ENCODE data around the gene SORT1.
"Not testable (repeated sequence)": the region's sequence is repeated elsewhere in the genome, so short reads cannot be mapped to it uniquely, and the experiment has no call there.

- not testable (repeated sequence) for TF ChIP-seq CTCF, POLR2A (IDR thresholded peaks at IDR 0.05)
These were observed 91.7 kb downstream of the SORT1 start for GRCh38 chr1:109305991-109306390.

Measured in Peyer's patch (tissue), 4 donors.